CD14-positive monocyte (primary cell): ENCODE measurements around the gene RHOF. TPM values are rescaled to one million over a fixed set of nuclear protein-coding genes. Genes with fewer than 3 reads are reported as not detected.

ENCODE experiments used
- DNase-seq, 3 donors: peaks; one replicate each; pipeline ENCODE4 v3.0.0-alpha.2; 2011 to 2022
- H2AFZ ChIP-seq: 2 replicates; pipeline ENCODE4 v1.6.0; 2012; ENCODE audit warnings: mild to moderate bottlenecking, low read depth, low read length, inconsistent platforms; ENCODE audit not compliant: insufficient read depth, poor library complexity, severe bottlenecking
- H3K27ac ChIP-seq, 2 donors: 1 replicate in 1 of 2; 2 replicates in 1 of 2; pipeline ENCODE4 v1.5.1; 2012 to 2013; ENCODE audit warnings: low read length in 2 of 2, control low read depth in 1 of 2, inconsistent platforms in 1 of 2, low read depth in 1 of 2, mild to moderate bottlenecking in 1 of 2
- H3K27me3 ChIP-seq, 2 donors: one replicate each; pipeline versions ENCODE4 v1.6.0 to v1.6.1; 2011 to 2013; ENCODE audit warnings: low read length in 2 of 2; ENCODE audit not compliant: control insufficient read depth in 2 of 2, insufficient read depth in 2 of 2
- H3K36me3 ChIP-seq, 2 donors: replicated peaks in 1 of 2; 1 replicate in 1 of 2; 2 replicates in 1 of 2; pipeline versions ENCODE4 v1.5.1 to v1.6.1; 2012 to 2013; ENCODE audit warnings: low read length in 2 of 2, control low read depth in 1 of 2, inconsistent platforms in 1 of 2, mild to moderate bottlenecking in 1 of 2; ENCODE audit not compliant: insufficient read depth in 2 of 2, control insufficient read depth in 1 of 2
- H3K4me1 ChIP-seq, 2 donors: 1 replicate in 1 of 2; 2 replicates in 1 of 2; pipeline versions ENCODE4 v1.5.1 to v1.6.1; 2012 to 2013; ENCODE audit warnings: low read length in 2 of 2, control low read depth in 1 of 2, inconsistent platforms in 1 of 2, mild to moderate bottlenecking in 1 of 2, moderate library complexity in 1 of 2; ENCODE audit not compliant: insufficient read depth in 2 of 2, control insufficient read depth in 1 of 2
- H3K4me2 ChIP-seq: replicated peaks from 2 replicates; pipeline ENCODE3; 2012; ENCODE audit warnings: low read length, moderate library complexity, mild to moderate bottlenecking; ENCODE audit not compliant: poor library complexity, severe bottlenecking; ENCODE audit errors: extremely low read depth
- H3K4me3 ChIP-seq, 3 experiments: fragments of 200-600 bp in 1 of 3; sonication (generic) in 1 of 3; replicated peaks in 1 of 3; 1 replicate in 2 of 3; 2 replicates in 1 of 3; pipeline ENCODE4 v1.5.1; 2011 to 2013; ENCODE audit warnings: low read length in 3 of 3, mild to moderate bottlenecking in 3 of 3, control low read depth in 2 of 3, low read depth in 2 of 3, inconsistent platforms in 1 of 3, moderate library complexity in 1 of 3
- H3K79me2 ChIP-seq: 2 replicates; pipeline ENCODE4 v1.6.0; 2012; ENCODE audit warnings: mild to moderate bottlenecking, control low read depth, inconsistent platforms, low read length, moderate library complexity; ENCODE audit not compliant: insufficient read depth
- H3K9ac ChIP-seq: 2 replicates; pipeline ENCODE4 v1.6.0; 2017; ENCODE audit warnings: low read length, mild to moderate bottlenecking; ENCODE audit not compliant: insufficient read depth, poor library complexity, severe bottlenecking
- H3K9me3 ChIP-seq, 2 donors: replicated peaks in 1 of 2; 1 replicate in 1 of 2; 2 replicates in 1 of 2; pipeline versions ENCODE4 v1.5.1 to v1.6.1; 2012 to 2013; ENCODE audit warnings: low read length in 2 of 2, control low read depth in 1 of 2; ENCODE audit not compliant: control insufficient read depth in 1 of 2, insufficient read depth in 1 of 2
- H4K20me1 ChIP-seq: 2 replicates; pipeline ENCODE4 v1.6.0; 2012; ENCODE audit warnings: mild to moderate bottlenecking, low read length, control low read depth, moderate library complexity; ENCODE audit not compliant: insufficient read depth
- H3K27ac Mint-ChIP-seq, 7 donors: one replicate each; pipeline ENCODE4 v1.8.0; 2020; ENCODE audit warnings: mild to moderate bottlenecking in 7 of 7, mixed read lengths in 7 of 7, moderate library complexity in 6 of 7, inconsistent platforms in 2 of 7
- H3K27me3 Mint-ChIP-seq, 3 donors: one replicate each; pipeline ENCODE4 v1.8.0; 2021 to 2022; ENCODE audit warnings: low read depth in 3 of 3, mild to moderate bottlenecking in 3 of 3, mixed read lengths in 3 of 3, moderate library complexity in 3 of 3, inconsistent platforms in 1 of 3
- H3K36me3 Mint-ChIP-seq, 2 donors: one replicate each; pipeline ENCODE4 v1.8.0; 2020; ENCODE audit warnings: mixed read lengths in 2 of 2, inconsistent platforms in 1 of 2, mild to moderate bottlenecking in 1 of 2
- H3K4me1 Mint-ChIP-seq: one replicate; pipeline ENCODE4 v1.8.0; 2020; ENCODE audit warnings: mild to moderate bottlenecking, mixed read lengths
- H3K4me3 Mint-ChIP-seq, 2 donors: one replicate each; pipeline ENCODE4 v1.8.0; 2020; ENCODE audit warnings: mild to moderate bottlenecking in 2 of 2, mixed read lengths in 2 of 2, moderate library complexity in 1 of 2
- H3K9me3 Mint-ChIP-seq, 7 donors: one replicate each; pipeline ENCODE4 v1.8.0; 2020 to 2022; ENCODE audit warnings: mixed read lengths in 7 of 7, mild to moderate bottlenecking in 6 of 7, moderate library complexity in 6 of 7, inconsistent platforms in 2 of 7
- WGBS: methylation state at CpG from one replicate; pipeline ENCODE4 v1.1.5; 2013; ENCODE audit warnings: missing lambda C conversion rate; ENCODE audit not compliant: insufficient coverage; 5-methylcytosine and 5-hydroxymethylcytosine counted together
- intact Hi-C, 2 donors: fragments of 100-400 bp; cut with micrococcal nuclease; formaldehyde crosslinking; loops; one replicate each; pipeline versions ENCODE4 v1.15.0 to v1.15.1; 2023
- polyA plus RNA-seq, 3 donors: library from polyadenylated mRNA; depleted of rRNA in 1 of 3; unstranded in 2 of 3; stranded (reverse) in 1 of 3; fragments of 300-500 nt in 2 of 3; fragments of >200 nt in 1 of 3; fragmentation: Illumina TruSeq in 2 of 3; gene quantifications; 1 replicate in 2 of 3; 2 replicates in 1 of 3; pipeline ENCODE4 v1.2.3, GENCODE V29; 2012 to 2021
- TF ChIP-seq, protein P1 (sequence below): fragments of 200-600 bp; IDR thresholded peaks from one replicate; pipeline ENCODE4 v1.8.0; 2022; ENCODE audit warnings: antibody characterized with exemption, mild to moderate bottlenecking

RHOF gene
- polyA plus RNA-seq, 3 donors: 7.1 to 25.9 (median 13.6) TPM

- peaks cover 0 to 3% (median 0%) of the 10 kb centered on the region in 7 donors for H3K9me3 Mint-ChIP-seq
- Histone ChIP-seq H3K36me3 (peaks cover 29 to 41% of the 10 kb centered on the region in 2 donors), H3K9ac (peak overlapping the region; percentile 77), H3K4me3 (peak overlapping the region; percentile 82 to 100 (median 93)), H3K4me1 (peaks cover 27 to 58% of the 10 kb centered on the region in 2 donors), H3K9me3 (no peaks in the 10 kb centered on the region), H3K27ac (peak overlapping the region; percentile 61 to 70), H4K20me1 (peaks cover 58% of the 10 kb centered on the region), H3K4me2 (peak overlapping the region; percentile 100), H3K27me3 (no peaks in the 10 kb centered on the region), H3K79me2 (peaks cover 83% of the 10 kb centered on the region), H2AFZ (peak overlapping the region; percentile 51)
- intact Hi-C loops: no loop called here
- peaks cover 33% of the 10 kb centered on the region for H3K4me1 Mint-ChIP-seq
- peak overlapping the region; percentile 68 to 97 (median 94) for H3K27ac Mint-ChIP-seq
- WGBS: 0% methylated on average over 2 of the region's 45 CpGs
- peak overlapping the region; percentile 96 to 97 for H3K4me3 Mint-ChIP-seq
- TF ChIP-seq, protein P1, sequence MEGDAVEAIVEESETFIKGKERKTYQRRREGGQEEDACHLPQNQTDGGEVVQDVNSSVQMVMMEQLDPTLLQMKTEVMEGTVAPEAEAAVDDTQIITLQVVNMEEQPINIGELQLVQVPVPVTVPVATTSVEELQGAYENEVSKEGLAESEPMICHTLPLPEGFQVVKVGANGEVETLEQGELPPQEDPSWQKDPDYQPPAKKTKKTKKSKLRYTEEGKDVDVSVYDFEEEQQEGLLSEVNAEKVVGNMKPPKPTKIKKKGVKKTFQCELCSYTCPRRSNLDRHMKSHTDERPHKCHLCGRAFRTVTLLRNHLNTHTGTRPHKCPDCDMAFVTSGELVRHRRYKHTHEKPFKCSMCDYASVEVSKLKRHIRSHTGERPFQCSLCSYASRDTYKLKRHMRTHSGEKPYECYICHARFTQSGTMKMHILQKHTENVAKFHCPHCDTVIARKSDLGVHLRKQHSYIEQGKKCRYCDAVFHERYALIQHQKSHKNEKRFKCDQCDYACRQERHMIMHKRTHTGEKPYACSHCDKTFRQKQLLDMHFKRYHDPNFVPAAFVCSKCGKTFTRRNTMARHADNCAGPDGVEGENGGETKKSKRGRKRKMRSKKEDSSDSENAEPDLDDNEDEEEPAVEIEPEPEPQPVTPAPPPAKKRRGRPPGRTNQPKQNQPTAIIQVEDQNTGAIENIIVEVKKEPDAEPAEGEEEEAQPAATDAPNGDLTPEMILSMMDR: no peak
- H3K36me3 Mint-ChIP-seq: peaks cover 24 to 41% of the 10 kb centered on the region in 2 donors
- peaks cover 0 to 4% (median 3%) of the 10 kb centered on the region in 3 donors for H3K27me3 Mint-ChIP-seq
- no peak for DNase-seq
Observed at GRCh38 chr12:121805171-121806008, 11.9 kb upstream of the RHOF start.

DNA sequence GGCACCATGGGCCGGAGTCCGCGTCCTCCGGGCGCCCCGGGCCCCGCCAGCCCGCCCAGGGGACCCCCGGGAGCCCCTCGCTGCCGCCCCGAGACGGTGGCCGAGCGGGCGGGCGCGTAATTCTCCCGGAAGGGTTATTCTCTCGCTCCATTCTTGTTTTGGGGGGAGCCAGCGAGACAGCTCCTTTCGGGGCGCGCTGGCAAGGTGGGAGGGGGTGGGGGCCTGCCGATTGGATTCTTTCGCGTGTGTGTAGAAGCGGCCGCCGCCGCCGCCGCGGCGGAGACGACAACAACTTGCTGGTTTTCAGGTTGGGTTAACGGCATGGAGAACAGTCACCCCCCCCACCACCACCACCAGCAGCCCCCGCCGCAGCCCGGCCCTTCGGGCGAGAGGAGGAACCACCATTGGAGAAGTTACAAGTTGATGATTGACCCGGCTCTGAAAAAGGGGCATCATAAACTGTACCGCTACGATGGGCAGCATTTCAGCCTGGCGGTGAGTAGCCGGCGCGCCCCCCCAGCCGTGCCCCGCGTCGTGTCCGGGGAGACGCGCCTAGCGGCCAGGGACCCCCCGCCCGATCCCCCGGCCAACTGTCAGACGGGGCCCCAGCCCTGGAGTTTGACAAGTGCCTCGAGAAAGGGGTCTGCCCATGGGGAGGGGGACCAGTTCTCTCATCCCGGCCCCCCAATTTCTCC, 11.1 kb upstream of the RHOF start:
- peaks cover 18 to 33% of the 10 kb centered on the region in 2 donors for H3K36me3 Mint-ChIP-seq
- peaks cover 0 to 4% (median 3%) of the 10 kb centered on the region in 3 donors for H3K27me3 Mint-ChIP-seq
- peak overlapping the region; percentile 51 for H2AFZ ChIP-seq
- peaks cover 24 to 52% of the 10 kb centered on the region in 2 donors for H3K4me1 ChIP-seq
- peaks cover 56% of the 10 kb centered on the region for H4K20me1 ChIP-seq
- peak in 2 of 3 donors; percentile 55 to 62 for DNase-seq
- H3K4me3 Mint-ChIP-seq: peak overlapping the region; percentile 96
- no peaks in the 10 kb centered on the region for H3K27me3 ChIP-seq
- intact Hi-C loops: no loop called here
- peak overlapping the region; percentile 77 for H3K9ac ChIP-seq
- peak overlapping the region; percentile 82 to 100 (median 93) for H3K4me3 ChIP-seq
- H3K27ac Mint-ChIP-seq: peak overlapping the region; percentile 75 to 97 (median 94)
- peaks cover 83% of the 10 kb centered on the region for H3K79me2 ChIP-seq
- H3K9me3 ChIP-seq: no peaks in the 10 kb centered on the region
- peaks cover 32% of the 10 kb centered on the region for H3K4me1 Mint-ChIP-seq
- peaks cover 22 to 33% of the 10 kb centered on the region in 2 donors for H3K36me3 ChIP-seq
- H3K4me2 ChIP-seq: peak overlapping the region; percentile 100
- H3K27ac ChIP-seq: peak overlapping the region; percentile 61 to 70
- WGBS: under 1% methylated on average over 46 of the region's 63 CpGs
- peaks cover 0 to 3% (median 0%) of the 10 kb centered on the region in 7 donors for H3K9me3 Mint-ChIP-seq
- TF ChIP-seq, protein P1: no peak
